WI38 (cell line): Measurements from ENCODE around the gene CLSTN1.

ENCODE experiments used
- H3K4me3 ChIP-seq: 2 replicates; pipeline ENCODE4 v1.5.1; 2011; ENCODE audit warnings: low read depth, mild to moderate bottlenecking, control low read depth, low read length
- CTCF ChIP-seq: IDR thresholded peaks from 2 replicates; pipeline ENCODE4 v1.5.1; 2012; ENCODE audit warnings: low read depth, mild to moderate bottlenecking, control low read depth, low read length

CLSTN1 gene

DNA sequence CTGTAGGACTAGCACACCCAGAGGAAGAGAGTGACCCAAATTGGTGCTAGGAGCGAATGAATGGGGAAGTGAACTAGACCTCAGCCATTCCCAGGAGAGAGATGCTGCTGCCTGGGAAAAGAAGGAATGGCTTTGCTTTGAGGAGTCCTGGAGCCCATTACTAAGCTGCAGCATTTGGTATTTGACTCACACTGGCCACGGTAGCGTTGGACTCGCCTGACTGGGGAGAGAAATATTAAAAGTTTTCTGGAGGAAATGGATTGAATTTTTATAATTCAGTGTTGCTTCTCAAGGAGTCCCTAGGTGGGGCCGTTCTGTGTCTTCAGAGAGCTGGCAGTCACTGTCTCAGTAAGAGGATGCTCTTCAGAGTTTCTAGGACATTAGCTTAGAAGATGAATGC is 132.1 kb downstream of the CLSTN1 start:
- no peak for TF ChIP-seq CTCF
- H3K4me3 ChIP-seq, result no peak overlapping the region

DNA sequence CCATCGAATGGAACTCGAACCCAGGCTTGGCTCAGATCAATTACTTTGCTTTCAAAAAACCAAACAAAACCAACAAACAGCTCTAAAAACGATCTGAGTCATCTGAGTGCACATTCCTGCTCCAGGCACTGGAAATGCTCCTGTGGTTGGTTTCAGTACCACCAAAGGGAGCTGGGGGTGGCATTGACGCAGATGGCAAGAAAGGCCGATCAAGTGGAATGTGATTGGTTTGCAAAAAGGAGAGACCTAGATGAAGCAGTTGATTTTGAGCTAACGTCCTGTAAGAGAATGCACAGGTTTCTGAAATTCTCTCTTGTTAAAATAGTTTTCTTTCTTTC is 132.7 kb downstream of the CLSTN1 start:
- H3K4me3 ChIP-seq, result peak overlapping the region; percentile 63
- TF ChIP-seq CTCF, result no peak

DNA sequence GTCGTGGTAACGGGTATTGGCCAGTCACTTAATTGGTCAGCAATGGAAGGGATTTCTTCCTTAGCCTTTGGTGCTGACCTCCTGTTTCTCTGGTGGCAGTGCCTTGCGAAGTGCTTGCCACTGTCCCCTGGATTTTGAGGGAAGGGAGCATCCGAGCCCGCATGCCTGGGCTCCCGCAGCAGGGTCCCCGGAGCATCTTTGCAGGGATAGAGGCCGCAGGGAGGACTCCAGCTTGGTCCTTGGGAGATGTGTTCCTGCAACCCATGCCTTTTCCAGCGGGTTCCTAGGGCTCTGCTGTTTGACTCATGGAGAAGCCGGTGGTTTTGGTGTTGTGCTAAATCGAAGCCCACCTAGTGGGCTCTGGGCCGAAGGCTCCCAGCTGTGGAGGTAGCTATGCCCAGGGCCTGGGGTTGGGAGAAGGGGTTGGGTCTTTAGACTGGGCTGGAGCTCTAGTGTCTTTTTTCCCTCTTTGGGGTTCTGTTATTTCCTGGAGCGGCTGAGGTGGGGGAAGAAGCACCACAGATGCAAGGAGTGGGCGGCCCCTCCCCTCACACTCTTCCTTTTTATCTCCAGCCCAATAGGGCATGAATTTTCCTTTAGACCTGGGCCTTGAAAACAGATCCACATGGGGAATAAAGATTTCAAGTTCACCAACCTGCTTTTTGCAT is 133.2 kb downstream of the CLSTN1 start:
- TF ChIP-seq CTCF, result no peak
- peak overlapping the region; percentile 63 for H3K4me3 ChIP-seq

- no peak for TF ChIP-seq CTCF
- peak overlapping the region; percentile 63 for H3K4me3 ChIP-seq
These were observed 133.8 kb downstream of the CLSTN1 start for GRCh38 chr1:9689971-9690381.

DNA sequence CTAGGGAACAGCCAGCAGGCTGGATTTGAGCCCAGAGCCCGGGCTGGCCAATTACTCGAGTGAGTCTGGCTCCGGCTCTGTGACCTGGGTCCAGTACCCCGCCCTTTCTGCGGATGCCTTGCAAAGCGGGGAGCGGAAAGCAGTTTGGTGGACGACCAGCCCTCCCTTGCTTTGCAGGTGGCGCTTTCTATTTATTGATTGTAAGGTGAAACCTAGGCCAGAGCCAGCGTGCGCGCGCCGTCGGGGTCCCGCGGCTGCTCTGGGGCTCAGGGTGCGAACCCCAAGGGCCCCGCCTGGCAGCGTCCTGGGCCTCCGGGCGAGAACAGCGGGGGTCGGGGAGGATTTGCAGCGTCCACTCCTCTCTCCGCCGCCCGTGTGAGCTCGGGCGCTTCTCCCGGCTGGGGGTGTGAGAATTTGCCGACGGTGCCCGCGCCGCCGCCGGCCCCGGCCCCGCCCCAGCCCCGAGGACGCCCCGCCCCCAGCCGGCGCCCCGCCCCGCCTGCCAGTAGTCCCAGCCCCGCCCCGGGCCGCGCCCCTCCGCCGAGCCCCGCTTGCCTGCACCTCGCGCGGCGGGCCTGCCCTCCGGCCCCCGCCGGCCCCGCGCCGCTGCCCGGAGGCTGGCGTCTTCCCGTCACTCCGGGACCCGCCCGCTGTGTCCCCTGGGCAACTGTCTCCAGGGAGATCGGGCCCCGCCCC is 134.6 kb downstream of the CLSTN1 start:
- peak overlapping the region; percentile 63 for H3K4me3 ChIP-seq
- TF ChIP-seq CTCF, result no peak

- no peak for TF ChIP-seq CTCF
- H3K4me3 ChIP-seq, result peak overlapping the region; percentile 60
These were observed 135.2 kb downstream of the CLSTN1 start for GRCh38 chr1:9688599-9688998.

GRCh38 chr1:9687874-9688582 is 135.7 kb downstream of the CLSTN1 start:
- H3K4me3 ChIP-seq, result peak overlapping the region; percentile 60
- no peak for TF ChIP-seq CTCF
